ENCODE measurements around the gene HES4. TPM values are rescaled to one million over a fixed set of nuclear protein-coding genes. Genes with fewer than 3 reads are reported as not detected.
"Not testable (repeated sequence)": the region's sequence is repeated elsewhere in the genome, so short reads cannot be mapped to it uniquely, and the experiment has no call there.

The HES4 gene
- total and polyA plus RNA-seq, 3 experiments from 2014 or later, result 0.24 to 0.62 TPM; not detected in 1

- Histone ChIP-seq H3K4me1 (ENCODE audit: insufficient read depth, low read length) (peaks cover 17% of the 10 kb centered on the region), H3K9me3 (ENCODE audit: low read length) (no peaks in the 10 kb centered on the region), H3K27ac (ENCODE audit: low read depth, low read length) (no peak overlapping the region), H3K4me3 (ENCODE audit: low read length) (no peak overlapping the region), H3K36me3 (ENCODE audit: insufficient read depth, low read length) (no peaks in the 10 kb centered on the region), H3K27me3 (ENCODE audit: insufficient read depth, low read length, poor library complexity, severe bottlenecking) (peaks cover 16% of the 10 kb centered on the region)
- no peak for DNase-seq
- Mint-ChIP-seq H3K9me3 (peaks cover 0 to 4% (median 0%) of the 10 kb centered on the region in 5 donors), H3K27me3 (peaks cover 32 to 38% of the 10 kb centered on the region in 2 donors), H3K4me1 (peaks cover 5 to 14% (median 6%) of the 10 kb centered on the region in 3 donors), H3K27ac (peak overlapping the region in 1 of 8 donors; percentile 69), H3K4me3 (peak overlapping the region in 2 of 7 donors; percentile 27 to 45), H3K36me3 (peaks cover 0 to 2% (median 0%) of the 10 kb centered on the region in 3 donors)
- CTCF ChIA-PET, result interaction anchor here (1.4 to 4.3 kb wide), 2 partner anchors 13 to 295 kb away, joined by 3 to 17 read pairs; no protein-coding TSS in a partner anchor
- POLR2A ChIA-PET, result no interaction called here
These were observed 2.8 kb downstream of the HES4 start for GRCh38 chr1:996851-997712.

- peaks cover 0 to 7% (median 2%) of the 10 kb centered on the region in 5 donors for H3K9me3 Mint-ChIP-seq
- H3K4me1 ChIP-seq (ENCODE audit: insufficient read depth, low read length), result peaks cover 11% of the 10 kb centered on the region
- peaks cover 5 to 9% (median 6%) of the 10 kb centered on the region in 3 donors for H3K4me1 Mint-ChIP-seq
- H3K27ac Mint-ChIP-seq, result peak overlapping the region in 3 of 8 donors; percentile 11 to 74 (median 31)
- H3K4me3 Mint-ChIP-seq, result peak overlapping the region in 2 of 7 donors; percentile 60 to 72
- peak in 1 of 5 donors; percentile 45 for DNase-seq
- CTCF ChIA-PET, result interaction anchor here (4.3 kb wide), 1 partner anchor 12 kb away, joined by 17 read pairs; no protein-coding TSS in a partner anchor
- POLR2A ChIA-PET, result no interaction called here
- H3K9me3 ChIP-seq (ENCODE audit: low read length), result no peaks in the 10 kb centered on the region
- no peak overlapping the region for H3K4me3 ChIP-seq (ENCODE audit: low read length)
- H3K36me3 ChIP-seq (ENCODE audit: insufficient read depth, low read length), result no peaks in the 10 kb centered on the region
- peaks cover 38 to 45% of the 10 kb centered on the region in 2 donors for H3K27me3 Mint-ChIP-seq
- no peak overlapping the region for H3K27ac ChIP-seq (ENCODE audit: low read depth, low read length)
- H3K36me3 Mint-ChIP-seq, result peaks cover 0 to 2% (median 0%) of the 10 kb centered on the region in 3 donors
- peaks cover 7% of the 10 kb centered on the region for H3K27me3 ChIP-seq (ENCODE audit: insufficient read depth, low read length, poor library complexity, severe bottlenecking)
These were observed 3.9 kb downstream of the HES4 start for GRCh38 chr1:995665-996633.

GRCh38 chr1:994546-994945 lies 5.4 kb downstream of the HES4 start:
- CTCF ChIA-PET, result interaction anchor here (4.3 kb wide), 1 partner anchor 11 kb away, joined by 17 read pairs; no protein-coding TSS in a partner anchor
- DNase-seq; H3K36me3 ChIP-seq (ENCODE audit: insufficient read depth, low read length); H3K9me3 Mint-ChIP-seq; H3K9me3 ChIP-seq (ENCODE audit: low read length); H3K4me1 Mint-ChIP-seq; H3K27ac ChIP-seq (ENCODE audit: low read depth, low read length); H3K4me3 Mint-ChIP-seq; H3K27me3 ChIP-seq (ENCODE audit: insufficient read depth, low read length, poor library complexity, severe bottlenecking); H3K4me1 ChIP-seq (ENCODE audit: insufficient read depth, low read length); H3K36me3 Mint-ChIP-seq; POLR2A ChIA-PET; H3K4me3 ChIP-seq (ENCODE audit: low read length): not testable (repeated sequence)
- peaks cover 34 to 44% of the 10 kb centered on the region in 2 donors for H3K27me3 Mint-ChIP-seq
- H3K27ac Mint-ChIP-seq, result peak overlapping the region in 1 of 8 donors; percentile 39

- H3K4me3 ChIP-seq (ENCODE audit: low read length), result no peak overlapping the region
- H3K27ac ChIP-seq (ENCODE audit: low read depth, low read length), result no peak overlapping the region
- H3K4me3 Mint-ChIP-seq, result no peak overlapping the region
- no peak overlapping the region for H3K27ac Mint-ChIP-seq
- no peaks in the 10 kb centered on the region for H3K27me3 ChIP-seq (ENCODE audit: insufficient read depth, low read length, poor library complexity, severe bottlenecking)
- H3K36me3 ChIP-seq (ENCODE audit: insufficient read depth, low read length), result no peaks in the 10 kb centered on the region
- peaks cover 5% of the 10 kb centered on the region for H3K4me1 ChIP-seq (ENCODE audit: insufficient read depth, low read length)
- peaks cover 42 to 49% of the 10 kb centered on the region in 2 donors for H3K27me3 Mint-ChIP-seq
- no peaks in the 10 kb centered on the region for H3K9me3 ChIP-seq (ENCODE audit: low read length)
- peaks cover 0 to 7% (median 2%) of the 10 kb centered on the region in 5 donors for H3K9me3 Mint-ChIP-seq
- no peak for DNase-seq
- H3K4me1 Mint-ChIP-seq, result peaks cover 4 to 5% (median 4%) of the 10 kb centered on the region in 3 donors
- peaks cover 0 to 2% (median 0%) of the 10 kb centered on the region in 3 donors for H3K36me3 Mint-ChIP-seq
- ChIA-PET CTCF (interaction anchor here (1.2 to 4.3 kb wide), 3 partner anchors 8 to 71 kb away, joined by 3 to 17 read pairs (median 14); no protein-coding TSS in a partner anchor), POLR2A (no interaction called here)
These were observed 6.4 kb downstream of the HES4 start for GRCh38 chr1:993379-993995.

GRCh38 chr1:992362-992761 lies 7.5 kb downstream of the HES4 start:
- Mint-ChIP-seq H3K27ac (no peak overlapping the region), H3K36me3 (peaks cover 0 to 2% (median 0%) of the 10 kb centered on the region in 3 donors), H3K4me1 (peaks cover 4 to 5% (median 4%) of the 10 kb centered on the region in 3 donors), H3K9me3 (peaks cover 0 to 7% (median 2%) of the 10 kb centered on the region in 5 donors), H3K4me3 (no peak overlapping the region), H3K27me3 (peaks cover 43 to 52% of the 10 kb centered on the region in 2 donors)
- Histone ChIP-seq H3K4me3 (ENCODE audit: low read length) (no peak overlapping the region), H3K4me1 (ENCODE audit: insufficient read depth, low read length) (peaks cover 5% of the 10 kb centered on the region), H3K9me3 (ENCODE audit: low read length) (no peaks in the 10 kb centered on the region), H3K27me3 (ENCODE audit: insufficient read depth, low read length, poor library complexity, severe bottlenecking) (no peaks in the 10 kb centered on the region), H3K27ac (ENCODE audit: low read depth, low read length) (no peak overlapping the region), H3K36me3 (ENCODE audit: insufficient read depth, low read length) (no peaks in the 10 kb centered on the region)
- ChIA-PET CTCF (interaction anchor here (0.8 to 3.3 kb wide), 5 partner anchors 9 to 72 kb away, joined by 3 to 14 read pairs (median 3); no protein-coding TSS in a partner anchor), POLR2A (no interaction called here)
- DNase-seq, result no peak

GRCh38 chr1:991895-992294 lies 8.0 kb downstream of the HES4 start:
- Mint-ChIP-seq H3K4me1 (peaks cover 3 to 5% (median 4%) of the 10 kb centered on the region in 3 donors), H3K4me3 (no peak overlapping the region)

GRCh38 chr1:991275-991674 lies 8.6 kb downstream of the HES4 start:
- CTCF ChIA-PET, result interaction anchor here (1.7 to 3.3 kb wide), 2 partner anchors 8 to 11 kb away, joined by 4 to 14 read pairs; no protein-coding TSS in a partner anchor
- POLR2A ChIA-PET, H3K9me3 Mint-ChIP-seq: not testable (repeated sequence)

More at GRCh38 chr1:991895-992294, 8.0 kb downstream of the HES4 start:
- peaks cover 0 to 2% (median 0%) of the 10 kb centered on the region in 3 donors for H3K36me3 Mint-ChIP-seq
- H3K27me3 Mint-ChIP-seq, result peaks cover 41 to 48% of the 10 kb centered on the region in 2 donors
- Histone ChIP-seq H3K36me3 (ENCODE audit: insufficient read depth, low read length) (no peaks in the 10 kb centered on the region), H3K9me3 (ENCODE audit: low read length) (no peaks in the 10 kb centered on the region), H3K27ac (ENCODE audit: low read depth, low read length) (no peak overlapping the region), H3K4me3 (ENCODE audit: low read length) (no peak overlapping the region), H3K4me1 (ENCODE audit: insufficient read depth, low read length) (peaks cover 5% of the 10 kb centered on the region), H3K27me3 (ENCODE audit: insufficient read depth, low read length, poor library complexity, severe bottlenecking) (no peaks in the 10 kb centered on the region)
- CTCF ChIA-PET, result interaction anchor here (0.8 to 3.3 kb wide), 5 partner anchors 9 to 72 kb away, joined by 3 to 14 read pairs (median 3); no protein-coding TSS in a partner anchor
- no peak for DNase-seq
- POLR2A ChIA-PET, result no interaction called here
- no peak overlapping the region for H3K27ac Mint-ChIP-seq
- H3K9me3 Mint-ChIP-seq, result peaks cover 0 to 7% (median 2%) of the 10 kb centered on the region in 5 donors

More at GRCh38 chr1:991275-991674, 8.6 kb downstream of the HES4 start:
- H3K4me1 Mint-ChIP-seq; H3K27ac Mint-ChIP-seq; H3K36me3 ChIP-seq (ENCODE audit: insufficient read depth, low read length); H3K4me3 ChIP-seq (ENCODE audit: low read length); H3K27me3 ChIP-seq (ENCODE audit: insufficient read depth, low read length, poor library complexity, severe bottlenecking); H3K36me3 Mint-ChIP-seq; H3K4me3 Mint-ChIP-seq; H3K9me3 ChIP-seq (ENCODE audit: low read length); H3K4me1 ChIP-seq (ENCODE audit: insufficient read depth, low read length); H3K27ac ChIP-seq (ENCODE audit: low read depth, low read length): not testable (repeated sequence)
- peak in 1 of 5 donors; percentile 15 for DNase-seq
- H3K27me3 Mint-ChIP-seq, result peaks cover 41 to 49% of the 10 kb centered on the region in 2 donors

Measured in CD8-positive, alpha-beta memory T cell (primary cell).